GM23338 (cell line): Measurements from ENCODE around the gene ERGIC2. TPM values are rescaled to one million over a fixed set of nuclear protein-coding genes. Genes with fewer than 3 reads are reported as not detected.
"Not testable (repeated sequence)": the region's sequence is repeated elsewhere in the genome, so short reads cannot be mapped to it uniquely, and the experiment has no call there.

Experiments used
- ATAC-seq: fragments of 200-7000 bp; cut with Tn5 transposase; 3 replicates; pipeline ENCODE4 v1.9.1; 2020
- DNase-seq: peaks from one replicate; pipeline ENCODE4 v3.0.0-alpha.2; 2015; ENCODE audit warnings: low spot score
- H2AFZ ChIP-seq: fragments of 200-600 bp; sonication (generic); 2 replicates; pipeline ENCODE4 v1.8.0; 2016; ENCODE audit warnings: antibody characterized with exemption, mild to moderate bottlenecking, moderate library complexity
- H3F3A ChIP-seq: fragments of 200-600 bp; sonication (generic); replicated peaks from 2 replicates; pipeline ENCODE4 v1.8.0; 2017; ENCODE audit warnings: antibody characterized with exemption, mixed run types, low read depth
- H3K27ac ChIP-seq: fragments of 200-600 bp; sonication (generic); 2 replicates; pipeline ENCODE4 v1.6.1; 2016; ENCODE audit warnings: low read depth
- H3K27me3 ChIP-seq: fragments of 200-600 bp; sonication (generic); 2 replicates; pipeline ENCODE4 v1.8.0; 2016; ENCODE audit warnings: mild to moderate bottlenecking, mixed run types, moderate library complexity; ENCODE audit not compliant: insufficient read depth
- H3K36me3 ChIP-seq: fragments of 200-600 bp; sonication (generic); 2 replicates; pipeline ENCODE4 v1.8.0; 2016; ENCODE audit warnings: mild to moderate bottlenecking; ENCODE audit not compliant: insufficient read depth
- H3K4me1 ChIP-seq: fragments of 200-600 bp; sonication (generic); 2 replicates; pipeline ENCODE4 v1.8.0; 2016; ENCODE audit warnings: mild to moderate bottlenecking, moderate library complexity; ENCODE audit not compliant: insufficient read depth
- H3K4me2 ChIP-seq: fragments of 200-600 bp; sonication (generic); 2 replicates; pipeline ENCODE4 v1.7.1; 2017; ENCODE audit warnings: mixed run types
- H3K4me3 ChIP-seq: fragments of 200-600 bp; sonication (generic); 2 replicates; pipeline ENCODE4 v1.6.1; 2016; ENCODE audit warnings: mixed run types
- H3K79me2 ChIP-seq: fragments of 200-600 bp; sonication (generic); replicated peaks from 2 replicates; pipeline ENCODE4 v1.8.0; 2017; ENCODE audit warnings: mild to moderate bottlenecking; ENCODE audit not compliant: insufficient read depth
- H3K9me2 ChIP-seq: fragments of 200-600 bp; sonication (generic); 2 replicates; pipeline ENCODE4 v1.8.0; 2017; ENCODE audit not compliant: insufficient read depth
- H4K20me1 ChIP-seq: fragments of 200-600 bp; sonication (generic); replicated peaks from 2 replicates; pipeline ENCODE4 v1.8.0; 2017; ENCODE audit warnings: mild to moderate bottlenecking; ENCODE audit not compliant: insufficient read depth
- H3K27ac Mint-ChIP-seq: 2 replicates; pipeline ENCODE4 v1.8.0; 2020; ENCODE audit warnings: inconsistent platforms, mild to moderate bottlenecking, moderate library complexity, mixed read lengths
- H3K27me3 Mint-ChIP-seq: 3 replicates; pipeline ENCODE4 v1.8.0; 2022; ENCODE audit warnings: low read depth, mild to moderate bottlenecking, moderate library complexity, mixed read lengths, inconsistent platforms; ENCODE audit not compliant: insufficient read depth, poor library complexity
- H3K36me3 Mint-ChIP-seq: 3 replicates; pipeline ENCODE4 v1.8.0; 2021; ENCODE audit warnings: low read depth, mild to moderate bottlenecking, inconsistent platforms, moderate library complexity, mixed read lengths
- H3K4me1 Mint-ChIP-seq: 3 replicates; pipeline ENCODE4 v1.8.0; 2020; ENCODE audit warnings: mild to moderate bottlenecking, inconsistent platforms, mixed read lengths
- H3K4me3 Mint-ChIP-seq: 3 replicates; pipeline ENCODE4 v1.8.0; 2021; ENCODE audit warnings: moderate library complexity, mild to moderate bottlenecking, inconsistent platforms, mixed read lengths
- H3K9me3 Mint-ChIP-seq: 3 replicates; pipeline ENCODE4 v1.8.0; 2020; ENCODE audit warnings: moderate library complexity, mild to moderate bottlenecking, inconsistent platforms, mixed read lengths
- ETS1 ChIP-seq: IDR thresholded peaks from 2 replicates; pipeline ENCODE4 v1.6.1; 2016; ENCODE audit warnings: antibody characterized with exemption
- polyA plus RNA-seq: library from polyadenylated mRNA; unstranded; fragments of >200 nt; fragmentation: Nextera tagmentation; extraction: Ambion mirVana; gene quantifications from 2 replicates; pipeline ENCODE4 v1.2.1, GENCODE V29; 2016
- total RNA-seq: library from RNA; depleted of rRNA; stranded (reverse); fragments of >200 nt; shearing (Covaris generic); gene quantifications from 2 replicates; pipeline ENCODE4 v1.2.3, GENCODE V29; 2014
- TF ChIP-seq, protein P1 (sequence below): fragments of 250-450 bp; sonication (Bioruptor Pico); IDR thresholded peaks from 2 replicates; pipeline ENCODE4 v1.5.0; 2020; ENCODE audit warnings: mild to moderate bottlenecking, moderate library complexity
- TF ChIP-seq, protein P2 (sequence below), 2 experiments: fragments of 200-600 bp in 1 of 2; sonication (generic) in 1 of 2; conservative IDR thresholded peaks; 2 replicates each; pipeline versions ENCODE4 v1.5.1 to v1.6.1; 2016 to 2017; ENCODE audit warnings: antibody characterized with exemption in 2 of 2, low read depth in 2 of 2, mild to moderate bottlenecking in 2 of 2, moderate library complexity in 1 of 2

ERGIC2 gene
- total and polyA plus RNA-seq, 2 experiments from 2014 or later = 77.1 to 107 TPM

DNA sequence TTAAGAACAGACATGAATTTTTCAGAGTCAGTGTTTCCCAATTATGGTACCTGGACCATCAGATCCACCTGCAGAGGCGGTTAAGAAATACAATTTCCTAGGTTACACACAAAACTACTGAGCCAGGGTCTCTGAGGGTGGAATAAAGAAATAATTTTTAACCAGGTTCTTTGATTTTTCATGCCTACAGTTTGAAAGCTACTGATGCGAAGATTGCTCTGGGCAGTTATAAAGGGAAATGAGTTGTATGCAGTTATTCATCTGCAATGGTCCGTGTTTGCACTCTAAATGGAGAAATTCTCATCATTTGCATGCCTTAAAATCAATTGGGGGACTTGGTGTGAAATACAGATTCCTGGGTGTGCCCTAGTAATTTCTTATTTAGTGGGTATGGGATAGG is 89.7 kb downstream of the ERGIC2 start (continued):
- TF ChIP-seq, protein P1, sequence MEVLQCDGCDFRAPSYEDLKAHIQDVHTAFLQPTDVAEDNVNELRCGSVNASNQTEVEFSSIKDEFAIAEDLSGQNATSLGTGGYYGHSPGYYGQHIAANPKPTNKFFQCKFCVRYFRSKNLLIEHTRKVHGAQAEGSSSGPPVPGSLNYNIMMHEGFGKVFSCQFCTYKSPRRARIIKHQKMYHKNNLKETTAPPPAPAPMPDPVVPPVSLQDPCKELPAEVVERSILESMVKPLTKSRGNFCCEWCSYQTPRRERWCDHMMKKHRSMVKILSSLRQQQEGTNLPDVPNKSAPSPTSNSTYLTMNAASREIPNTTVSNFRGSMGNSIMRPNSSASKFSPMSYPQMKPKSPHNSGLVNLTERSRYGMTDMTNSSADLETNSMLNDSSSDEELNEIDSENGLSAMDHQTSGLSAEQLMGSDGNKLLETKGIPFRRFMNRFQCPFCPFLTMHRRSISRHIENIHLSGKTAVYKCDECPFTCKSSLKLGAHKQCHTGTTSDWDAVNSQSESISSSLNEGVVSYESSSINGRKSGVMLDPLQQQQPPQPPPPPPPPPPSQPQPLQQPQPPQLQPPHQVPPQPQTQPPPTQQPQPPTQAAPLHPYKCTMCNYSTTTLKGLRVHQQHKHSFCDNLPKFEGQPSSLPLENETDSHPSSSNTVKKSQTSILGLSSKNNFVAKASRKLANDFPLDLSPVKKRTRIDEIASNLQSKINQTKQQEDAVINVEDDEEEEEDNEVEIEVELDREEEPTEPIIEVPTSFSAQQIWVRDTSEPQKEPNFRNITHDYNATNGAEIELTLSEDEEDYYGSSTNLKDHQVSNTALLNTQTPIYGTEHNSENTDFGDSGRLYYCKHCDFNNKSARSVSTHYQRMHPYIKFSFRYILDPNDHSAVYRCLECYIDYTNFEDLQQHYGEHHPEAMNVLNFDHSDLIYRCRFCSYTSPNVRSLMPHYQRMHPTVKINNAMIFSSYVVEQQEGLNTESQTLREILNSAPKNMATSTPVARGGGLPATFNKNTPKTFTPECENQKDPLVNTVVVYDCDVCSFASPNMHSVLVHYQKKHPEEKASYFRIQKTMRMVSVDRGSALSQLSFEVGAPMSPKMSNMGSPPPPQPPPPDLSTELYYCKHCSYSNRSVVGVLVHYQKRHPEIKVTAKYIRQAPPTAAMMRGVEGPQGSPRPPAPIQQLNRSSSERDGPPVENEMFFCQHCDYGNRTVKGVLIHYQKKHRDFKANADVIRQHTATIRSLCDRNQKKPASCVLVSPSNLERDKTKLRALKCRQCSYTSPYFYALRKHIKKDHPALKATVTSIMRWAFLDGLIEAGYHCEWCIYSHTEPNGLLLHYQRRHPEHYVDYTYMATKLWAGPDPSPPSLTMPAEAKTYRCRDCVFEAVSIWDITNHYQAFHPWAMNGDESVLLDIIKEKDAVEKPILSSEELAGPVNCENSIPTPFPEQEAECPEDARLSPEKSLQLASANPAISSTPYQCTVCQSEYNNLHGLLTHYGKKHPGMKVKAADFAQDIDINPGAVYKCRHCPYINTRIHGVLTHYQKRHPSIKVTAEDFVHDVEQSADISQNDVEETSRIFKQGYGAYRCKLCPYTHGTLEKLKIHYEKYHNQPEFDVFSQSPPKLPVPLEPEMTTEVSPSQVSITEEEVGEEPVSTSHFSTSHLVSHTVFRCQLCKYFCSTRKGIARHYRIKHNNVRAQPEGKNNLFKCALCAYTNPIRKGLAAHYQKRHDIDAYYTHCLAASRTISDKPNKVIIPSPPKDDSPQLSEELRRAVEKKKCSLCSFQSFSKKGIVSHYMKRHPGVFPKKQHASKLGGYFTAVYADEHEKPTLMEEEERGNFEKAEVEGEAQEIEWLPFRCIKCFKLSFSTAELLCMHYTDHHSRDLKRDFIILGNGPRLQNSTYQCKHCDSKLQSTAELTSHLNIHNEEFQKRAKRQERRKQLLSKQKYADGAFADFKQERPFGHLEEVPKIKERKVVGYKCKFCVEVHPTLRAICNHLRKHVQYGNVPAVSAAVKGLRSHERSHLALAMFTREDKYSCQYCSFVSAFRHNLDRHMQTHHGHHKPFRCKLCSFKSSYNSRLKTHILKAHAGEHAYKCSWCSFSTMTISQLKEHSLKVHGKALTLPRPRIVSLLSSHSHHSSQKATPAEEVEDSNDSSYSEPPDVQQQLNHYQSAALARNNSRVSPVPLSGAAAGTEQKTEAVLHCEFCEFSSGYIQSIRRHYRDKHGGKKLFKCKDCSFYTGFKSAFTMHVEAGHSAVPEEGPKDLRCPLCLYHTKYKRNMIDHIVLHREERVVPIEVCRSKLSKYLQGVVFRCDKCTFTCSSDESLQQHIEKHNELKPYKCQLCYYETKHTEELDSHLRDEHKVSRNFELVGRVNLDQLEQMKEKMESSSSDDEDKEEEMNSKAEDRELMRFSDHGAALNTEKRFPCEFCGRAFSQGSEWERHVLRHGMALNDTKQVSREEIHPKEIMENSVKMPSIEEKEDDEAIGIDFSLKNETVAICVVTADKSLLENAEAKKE (CRISPR knock-in tag) = no peak
- no peak for TF ChIP-seq ETS1

- H3K4me3 ChIP-seq, H3K27ac ChIP-seq, H3K27me3 ChIP-seq, H3K27me3 Mint-ChIP-seq, H3K4me2 ChIP-seq, H3K4me1 Mint-ChIP-seq, DNase-seq, H3K36me3 ChIP-seq, H4K20me1 ChIP-seq, H3K27ac Mint-ChIP-seq, H3K79me2 ChIP-seq, H3K4me3 Mint-ChIP-seq, H3F3A ChIP-seq, H3K9me3 Mint-ChIP-seq, H3K9me2 ChIP-seq, H3K36me3 Mint-ChIP-seq, H3K4me1 ChIP-seq, ATAC-seq, H2AFZ ChIP-seq: not testable (repeated sequence)
Observed at GRCh38 chr12:29290475-29290874, 90.5 kb downstream of the ERGIC2 start.

- ATAC-seq (no peak), DNase-seq (no peak)
- H3K36me3 Mint-ChIP-seq = no peaks in the 10 kb centered on the region
- Histone ChIP-seq H3K4me1 (no peaks in the 10 kb centered on the region), H3K36me3 (no peaks in the 10 kb centered on the region), H3K9me2 (no peaks in the 10 kb centered on the region), H3K27ac (no peak overlapping the region), H3K4me2 (no peak overlapping the region), H4K20me1 (no peaks in the 10 kb centered on the region), H2AFZ (no peak overlapping the region), H3K79me2 (no peaks in the 10 kb centered on the region), H3F3A (no peaks in the 10 kb centered on the region), H3K27me3 (no peaks in the 10 kb centered on the region), H3K4me3 (no peak overlapping the region)
- H3K27me3 Mint-ChIP-seq = no peaks in the 10 kb centered on the region
- H3K9me3 Mint-ChIP-seq = no peaks in the 10 kb centered on the region
- no peak overlapping the region for H3K27ac Mint-ChIP-seq
- H3K4me1 Mint-ChIP-seq = peaks cover 5% of the 10 kb centered on the region; the same call in 1 of the 3 replicates
- no peak overlapping the region for H3K4me3 Mint-ChIP-seq
- TF ChIP-seq, protein P2, sequence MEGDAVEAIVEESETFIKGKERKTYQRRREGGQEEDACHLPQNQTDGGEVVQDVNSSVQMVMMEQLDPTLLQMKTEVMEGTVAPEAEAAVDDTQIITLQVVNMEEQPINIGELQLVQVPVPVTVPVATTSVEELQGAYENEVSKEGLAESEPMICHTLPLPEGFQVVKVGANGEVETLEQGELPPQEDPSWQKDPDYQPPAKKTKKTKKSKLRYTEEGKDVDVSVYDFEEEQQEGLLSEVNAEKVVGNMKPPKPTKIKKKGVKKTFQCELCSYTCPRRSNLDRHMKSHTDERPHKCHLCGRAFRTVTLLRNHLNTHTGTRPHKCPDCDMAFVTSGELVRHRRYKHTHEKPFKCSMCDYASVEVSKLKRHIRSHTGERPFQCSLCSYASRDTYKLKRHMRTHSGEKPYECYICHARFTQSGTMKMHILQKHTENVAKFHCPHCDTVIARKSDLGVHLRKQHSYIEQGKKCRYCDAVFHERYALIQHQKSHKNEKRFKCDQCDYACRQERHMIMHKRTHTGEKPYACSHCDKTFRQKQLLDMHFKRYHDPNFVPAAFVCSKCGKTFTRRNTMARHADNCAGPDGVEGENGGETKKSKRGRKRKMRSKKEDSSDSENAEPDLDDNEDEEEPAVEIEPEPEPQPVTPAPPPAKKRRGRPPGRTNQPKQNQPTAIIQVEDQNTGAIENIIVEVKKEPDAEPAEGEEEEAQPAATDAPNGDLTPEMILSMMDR (conservative IDR thresholded peaks at IDR 0.05; ENCODE audit: low read depth in 2 of 2) = no peak
Observed at GRCh38 chr12:29288031-29288430, 92.9 kb downstream of the ERGIC2 start.
